Suprapubic skin (tissue), 4 donors: ENCODE data around the gene KRTAP1-1. TPM values are rescaled to one million over a fixed set of nuclear protein-coding genes. Genes with fewer than 3 reads are reported as not detected.
"Not testable (repeated sequence)": the region's sequence is repeated elsewhere in the genome, so short reads cannot be mapped to it uniquely, and the experiment has no call there.

ENCODE experiments used
- DNase-seq, 2 donors: peaks; one replicate each; pipeline ENCODE4 v3.0.0-alpha.2; 2019; ENCODE audit warnings: low spot score in 2 of 2
- H3K27ac ChIP-seq: fragments of 200-600 bp; sonication (generic); one replicate; pipeline ENCODE4 v1.5.1; 2019
- H3K27me3 ChIP-seq: fragments of 200-600 bp; sonication (generic); one replicate; pipeline ENCODE4 v1.5.1; 2019
- H3K36me3 ChIP-seq: fragments of 200-600 bp; sonication (generic); one replicate; pipeline ENCODE4 v1.5.1; 2019
- H3K4me1 ChIP-seq: fragments of 200-600 bp; sonication (generic); one replicate; pipeline ENCODE4 v1.5.1; 2019
- H3K4me3 ChIP-seq: fragments of 200-600 bp; sonication (generic); one replicate; pipeline ENCODE4 v1.5.1; 2019; ENCODE audit warnings: mild to moderate bottlenecking
- H3K9me3 ChIP-seq: fragments of 200-600 bp; sonication (generic); one replicate; pipeline ENCODE4 v1.5.1; 2019
- EP300 ChIP-seq: sonication (generic); formaldehyde crosslinking; IDR thresholded peaks from one replicate; pipeline ENCODE4 v1.6.1; 2017; ENCODE audit warnings: antibody characterized with exemption
- POLR2A ChIP-seq, 2 donors: fragments of 450-650 bp; IDR thresholded peaks; one replicate each; pipeline ENCODE4 v1.6.1; 2017; ENCODE audit warnings: antibody characterized with exemption in 2 of 2, mild to moderate bottlenecking in 2 of 2, moderate library complexity in 2 of 2
- POLR2AphosphoS5 ChIP-seq, 3 donors: sonication (generic); formaldehyde crosslinking; IDR thresholded peaks; one replicate each; pipeline ENCODE4 v1.6.1; 2017; ENCODE audit warnings: antibody characterized with exemption in 3 of 3
- WGBS: methylation state at CpG from one replicate; pipeline ENCODE4 v1.1.5; 2018; 5-methylcytosine and 5-hydroxymethylcytosine counted together
- total RNA-seq, 4 donors: library from RNA; depleted of rRNA; stranded (reverse); fragments of >200 nt; gene quantifications; one replicate each; pipeline ENCODE4 v1.1.0, GENCODE V29; 2016
- TF ChIP-seq, protein P1 (sequence below), 2 donors: fragments of 200-600 bp in 1 of 2; fragments of 450-650 bp in 1 of 2; sonication (generic) in 1 of 2; IDR thresholded peaks; one replicate each; pipeline ENCODE4 v1.5.1; 2016 to 2019; ENCODE audit warnings: antibody characterized with exemption in 2 of 2, mild to moderate bottlenecking in 1 of 2, moderate library complexity in 1 of 2

The KRTAP1-1 gene, protein sequence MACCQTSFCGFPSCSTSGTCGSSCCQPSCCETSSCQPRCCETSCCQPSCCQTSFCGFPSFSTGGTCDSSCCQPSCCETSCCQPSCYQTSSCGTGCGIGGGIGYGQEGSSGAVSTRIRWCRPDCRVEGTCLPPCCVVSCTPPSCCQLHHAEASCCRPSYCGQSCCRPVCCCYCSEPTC
- total RNA-seq, result 100 to 1,000 TPM in 1 of 4 donors, 10 to 100 TPM in 1, 1 to 10 TPM in 1, not detected in 1; 9.9 to 165 (median 46.0) TPM

DNA sequence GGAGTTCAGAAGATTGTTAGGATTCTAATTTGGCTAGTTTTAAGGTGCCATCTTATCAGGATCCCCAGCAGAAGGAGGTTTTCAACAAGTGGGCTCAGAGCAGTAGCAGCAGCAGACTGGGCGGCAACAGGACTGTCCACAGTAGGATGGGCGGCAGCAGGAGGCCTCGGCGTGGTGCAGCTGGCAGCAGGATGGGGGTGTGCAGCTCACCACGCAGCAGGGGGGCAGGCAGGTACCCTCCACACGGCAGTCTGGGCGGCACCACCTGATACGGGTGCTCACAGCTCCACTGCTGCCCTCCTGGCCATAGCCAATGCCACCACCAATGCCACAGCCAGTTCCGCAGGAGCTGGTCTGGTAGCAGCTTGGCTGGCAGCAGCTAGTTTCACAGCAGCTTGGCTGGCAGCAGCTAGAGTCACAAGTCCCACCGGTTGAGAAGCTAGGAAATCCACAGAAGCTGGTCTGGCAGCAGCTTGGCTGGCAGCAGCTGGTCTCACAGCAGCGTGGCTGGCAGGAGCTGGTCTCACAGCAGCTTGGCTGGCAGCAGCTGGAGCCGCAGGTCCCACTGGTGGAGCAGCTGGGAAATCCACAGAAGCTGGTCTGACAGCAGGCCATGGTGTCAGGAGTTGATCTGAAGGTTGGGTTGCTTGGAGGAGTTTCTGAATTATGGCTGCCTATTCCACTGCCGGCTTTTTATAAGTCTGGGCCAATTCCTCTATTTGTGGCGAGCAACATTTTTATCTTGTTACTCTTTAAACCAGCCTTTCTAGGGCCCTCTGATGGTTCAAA lies at the start of gene KRTAP1-1:
Gene KRTAP1-1 (minus strand): TSS at position 668 of the 789 bp plus-strand sequence. CDS start 53 bp downstream, at position 615.
- not testable (repeated sequence) for H3K27me3 ChIP-seq, H3K9me3 ChIP-seq, H3K27ac ChIP-seq, DNase-seq, H3K4me3 ChIP-seq, H3K36me3 ChIP-seq, H3K4me1 ChIP-seq
- WGBS, result 65% methylated on average over 11 of the region's 14 CpGs

DNA sequence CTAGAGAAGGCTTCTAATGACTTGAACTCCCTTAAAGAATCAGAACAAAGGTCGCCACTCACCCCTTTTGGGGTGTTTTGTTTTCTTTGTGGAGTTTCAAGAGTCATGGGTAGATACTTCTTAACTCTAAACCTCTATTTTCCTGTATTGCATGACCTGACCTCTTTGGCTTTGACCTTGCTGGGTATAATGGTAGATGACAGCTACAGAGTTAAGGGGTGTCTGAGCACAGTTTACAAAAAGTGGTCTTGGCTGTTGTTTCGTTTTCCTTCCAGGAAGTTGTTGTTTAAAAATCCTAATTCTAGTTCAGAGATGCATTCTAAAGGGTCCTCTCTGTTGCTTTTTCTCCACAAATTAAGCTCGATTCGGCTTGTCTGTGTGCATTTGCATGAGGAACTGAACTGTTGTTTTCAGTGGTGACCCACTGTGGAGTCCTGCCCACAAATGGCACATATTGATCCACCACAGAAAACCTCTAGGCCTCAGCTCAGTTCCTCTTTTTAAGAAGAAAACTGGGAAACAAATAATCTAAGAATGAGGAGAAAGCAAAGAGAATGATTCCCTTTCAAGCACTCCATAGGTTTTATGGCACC lies 47.6 kb upstream of the KRTAP1-1 start:
- DNase-seq, H3K4me3 ChIP-seq, H3K36me3 ChIP-seq, H3K4me1 ChIP-seq, H3K27ac ChIP-seq, H3K9me3 ChIP-seq, H3K27me3 ChIP-seq: not testable (repeated sequence)
- WGBS, result 65% methylated on average over 4 of the region's 4 CpGs

DNA sequence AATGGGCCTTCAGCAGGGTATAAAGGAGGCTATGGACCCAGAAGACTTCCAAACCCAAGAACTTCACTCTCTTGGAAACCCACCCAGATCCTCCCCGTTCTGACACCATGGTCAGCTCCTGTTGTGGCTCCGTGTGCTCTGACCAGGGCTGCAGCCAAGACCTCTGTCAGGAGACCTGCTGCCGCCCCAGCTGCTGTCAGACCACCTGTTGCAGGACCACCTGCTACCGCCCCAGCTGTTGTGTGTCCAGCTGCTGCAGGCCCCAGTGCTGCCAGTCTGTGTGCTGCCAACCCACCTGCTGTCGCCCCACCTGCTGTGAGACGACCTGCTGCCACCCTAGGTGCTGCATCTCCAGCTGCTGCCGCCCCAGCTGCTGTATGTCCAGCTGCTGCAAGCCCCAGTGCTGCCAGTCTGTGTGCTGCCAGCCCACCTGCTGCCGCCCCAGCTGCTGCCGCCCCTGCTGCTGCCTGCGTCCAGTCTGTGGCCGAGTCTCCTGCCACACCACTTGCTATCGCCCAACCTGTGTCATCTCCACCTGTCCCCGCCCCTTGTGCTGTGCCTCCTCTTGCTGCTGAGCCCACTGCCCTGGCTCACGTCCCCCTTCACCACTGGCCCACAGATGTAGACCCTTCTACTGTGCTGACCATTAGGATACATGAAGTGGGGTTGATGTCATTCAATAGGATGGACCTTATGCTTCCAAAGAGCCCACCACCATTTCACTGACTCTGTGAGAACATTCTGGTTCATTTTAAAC lies 43.0 kb upstream of the KRTAP1-1 start, which contains the start of gene KRTAP4-7:
Gene KRTAP4-7 (plus strand): TSS at position 51 of the 757 bp plus-strand sequence. CDS start 57 bp downstream, at position 108.
- H3K4me1 ChIP-seq, DNase-seq, H3K4me3 ChIP-seq, H3K36me3 ChIP-seq, H3K27me3 ChIP-seq, H3K27ac ChIP-seq, H3K9me3 ChIP-seq: not testable (repeated sequence)
- WGBS, result 84% methylated on average over 2 of the region's 14 CpGs

DNA sequence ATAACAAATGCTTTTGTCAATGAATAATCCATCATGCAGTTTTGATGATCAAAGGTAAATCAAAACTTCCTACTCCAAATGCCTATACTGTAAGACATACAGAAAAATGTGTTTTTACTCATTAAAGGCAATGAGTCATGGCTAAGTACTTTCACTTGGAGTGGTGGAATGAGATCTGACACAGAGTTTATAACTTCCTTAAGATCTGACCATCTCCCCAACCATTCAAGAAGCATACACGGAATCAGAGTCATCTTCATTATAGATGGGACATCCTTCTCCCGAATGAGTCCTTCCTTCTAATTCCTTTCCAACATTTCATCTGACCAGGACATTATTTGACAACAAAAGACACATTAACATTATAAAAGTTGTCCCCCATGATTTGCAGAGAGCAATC lies 42.2 kb upstream of the KRTAP1-1 start:
- DNase-seq, H3K4me1 ChIP-seq, H3K36me3 ChIP-seq, H3K9me3 ChIP-seq, H3K27ac ChIP-seq, H3K4me3 ChIP-seq, H3K27me3 ChIP-seq: not testable (repeated sequence)
- WGBS, result 50% methylated on average over 2 of the region's 2 CpGs

DNA sequence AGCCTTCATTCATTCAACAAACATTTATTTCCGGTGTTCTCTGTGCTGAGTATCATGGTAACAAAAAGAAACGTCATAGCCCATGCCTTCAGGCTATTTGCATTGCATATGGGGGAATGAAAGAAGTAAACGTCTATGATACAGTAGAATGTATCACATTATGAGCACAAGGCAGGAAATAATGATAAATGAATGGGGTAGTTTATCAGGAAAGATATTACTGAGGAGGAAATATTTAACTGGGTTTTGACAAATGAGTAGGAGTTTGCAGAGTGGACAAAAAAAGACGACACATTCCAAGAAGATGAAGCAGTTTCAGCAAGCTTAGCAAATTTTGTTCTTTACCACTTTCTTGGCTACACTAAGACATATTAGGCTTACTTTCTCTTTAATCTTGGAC lies 41.4 kb upstream of the KRTAP1-1 start:
- Histone ChIP-seq H3K4me1 (no peaks in the 10 kb centered on the region), H3K4me3 (no peak overlapping the region), H3K9me3 (no peaks in the 10 kb centered on the region), H3K27ac (no peak overlapping the region), H3K27me3 (no peaks in the 10 kb centered on the region), H3K36me3 (no peaks in the 10 kb centered on the region)
- 48% methylated on average over 4 of the region's 4 CpGs for WGBS
- DNase-seq, result no peak
- no peak for TF ChIP-seq EP300
- TF ChIP-seq POLR2AphosphoS5 (IDR thresholded peaks at IDR 0.05), result no peak
- TF ChIP-seq, protein P1, sequence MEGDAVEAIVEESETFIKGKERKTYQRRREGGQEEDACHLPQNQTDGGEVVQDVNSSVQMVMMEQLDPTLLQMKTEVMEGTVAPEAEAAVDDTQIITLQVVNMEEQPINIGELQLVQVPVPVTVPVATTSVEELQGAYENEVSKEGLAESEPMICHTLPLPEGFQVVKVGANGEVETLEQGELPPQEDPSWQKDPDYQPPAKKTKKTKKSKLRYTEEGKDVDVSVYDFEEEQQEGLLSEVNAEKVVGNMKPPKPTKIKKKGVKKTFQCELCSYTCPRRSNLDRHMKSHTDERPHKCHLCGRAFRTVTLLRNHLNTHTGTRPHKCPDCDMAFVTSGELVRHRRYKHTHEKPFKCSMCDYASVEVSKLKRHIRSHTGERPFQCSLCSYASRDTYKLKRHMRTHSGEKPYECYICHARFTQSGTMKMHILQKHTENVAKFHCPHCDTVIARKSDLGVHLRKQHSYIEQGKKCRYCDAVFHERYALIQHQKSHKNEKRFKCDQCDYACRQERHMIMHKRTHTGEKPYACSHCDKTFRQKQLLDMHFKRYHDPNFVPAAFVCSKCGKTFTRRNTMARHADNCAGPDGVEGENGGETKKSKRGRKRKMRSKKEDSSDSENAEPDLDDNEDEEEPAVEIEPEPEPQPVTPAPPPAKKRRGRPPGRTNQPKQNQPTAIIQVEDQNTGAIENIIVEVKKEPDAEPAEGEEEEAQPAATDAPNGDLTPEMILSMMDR (IDR thresholded peaks at IDR 0.05), result no peak
- no peak for TF ChIP-seq POLR2A (IDR thresholded peaks at IDR 0.05)

DNA sequence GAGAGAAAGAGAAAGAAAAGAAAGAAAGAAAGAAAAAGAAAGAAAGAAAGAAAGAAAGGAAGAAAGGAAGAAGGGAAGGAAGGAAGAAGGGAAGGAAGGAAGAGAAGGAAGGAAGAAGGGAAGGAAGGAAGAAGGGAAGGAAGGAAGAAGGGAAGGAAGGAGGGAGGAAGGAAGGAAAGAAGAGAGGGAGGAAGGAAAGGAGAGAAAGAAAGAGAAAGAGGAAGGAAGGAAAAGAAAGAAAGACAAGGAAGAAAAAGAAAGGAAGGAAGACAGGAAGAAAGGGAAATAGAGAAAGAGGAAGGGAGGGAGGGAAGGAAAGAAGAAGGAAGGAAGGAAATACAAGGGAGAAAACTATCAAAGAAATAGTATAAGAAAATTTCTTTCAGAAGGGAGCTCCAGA lies 35.5 kb upstream of the KRTAP1-1 start:
- TF ChIP-seq, protein P1 (IDR thresholded peaks at IDR 0.05), result no peak
- Histone ChIP-seq H3K27ac (no peak overlapping the region), H3K4me3 (no peak overlapping the region), H3K4me1 (no peaks in the 10 kb centered on the region), H3K36me3 (no peaks in the 10 kb centered on the region), H3K27me3 (no peaks in the 10 kb centered on the region), H3K9me3 (no peaks in the 10 kb centered on the region)
- no peak for DNase-seq

DNA sequence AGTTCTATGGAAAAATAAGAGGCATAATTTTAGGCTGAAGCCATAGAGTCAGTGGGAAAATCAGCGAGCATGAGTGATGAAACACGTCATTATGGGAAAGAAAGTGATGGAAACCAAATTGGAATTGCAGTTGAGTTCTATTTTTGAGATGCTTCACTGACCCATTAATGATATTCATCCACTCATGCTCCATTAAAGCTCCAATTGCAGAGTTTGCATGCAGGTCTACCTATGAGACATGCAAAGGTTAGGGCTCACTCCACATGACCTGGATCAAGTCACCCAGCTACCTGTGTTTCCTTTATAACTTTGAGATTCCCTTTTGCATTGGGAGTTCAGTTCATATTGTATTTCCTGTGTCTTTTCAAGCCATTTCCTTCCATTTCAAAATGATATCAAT lies 32.4 kb upstream of the KRTAP1-1 start:
- H3K27ac ChIP-seq, result no peak overlapping the region
- no peak overlapping the region for H3K4me3 ChIP-seq
- no peaks in the 10 kb centered on the region for H3K36me3 ChIP-seq
- H3K4me1 ChIP-seq, result no peaks in the 10 kb centered on the region
- TF ChIP-seq POLR2A (IDR thresholded peaks at IDR 0.05) (no peak), POLR2AphosphoS5 (IDR thresholded peaks at IDR 0.05) (no peak), EP300 (no peak)
- TF ChIP-seq, protein P1 (IDR thresholded peaks at IDR 0.05), result no peak
- no peak for DNase-seq
- H3K9me3 ChIP-seq, result no peaks in the 10 kb centered on the region
- H3K27me3 ChIP-seq, result no peaks in the 10 kb centered on the region
- WGBS, result 92% methylated on average over 2 of the region's 2 CpGs
